Liver (tissue), 9 donors: ENCODE measurements around the gene KCNK2. TPM values are rescaled to one million over a fixed set of nuclear protein-coding genes. Genes with fewer than 3 reads are reported as not detected.

ENCODE experiments used
- DNase-seq: peaks from one replicate; pipeline ENCODE4 v3.0.0-alpha.2; 2017; ENCODE audit warnings: low spot score
- H3K27ac ChIP-seq, 2 donors: one replicate each; pipeline ENCODE4 v1.7.0; 2013; ENCODE audit warnings: inconsistent platforms in 2 of 2, low read length in 2 of 2, control low read depth in 1 of 2, low read depth in 1 of 2, mild to moderate bottlenecking in 1 of 2
- H3K27me3 ChIP-seq, 4 donors: one replicate each; pipeline versions ENCODE4 v1.6.1 to v1.7.0; 2013; ENCODE audit warnings: low read length in 3 of 4, inconsistent platforms in 1 of 4, mild to moderate bottlenecking in 1 of 4, moderate library complexity in 1 of 4; ENCODE audit not compliant: control insufficient read depth in 4 of 4, insufficient read depth in 4 of 4
- H3K36me3 ChIP-seq, 4 donors: one replicate each; pipeline versions ENCODE4 v1.6.1 to v1.7.0; 2013; ENCODE audit warnings: low read length in 3 of 4, mild to moderate bottlenecking in 3 of 4, low read depth in 1 of 4, moderate library complexity in 1 of 4; ENCODE audit not compliant: control insufficient read depth in 4 of 4, insufficient read depth in 3 of 4
- H3K4me1 ChIP-seq, 4 donors: one replicate each; pipeline versions ENCODE4 v1.6.1 to v1.7.0; 2013; ENCODE audit warnings: low read length in 3 of 4, mild to moderate bottlenecking in 3 of 4, moderate library complexity in 1 of 4; ENCODE audit not compliant: control insufficient read depth in 4 of 4, insufficient read depth in 4 of 4
- H3K4me3 ChIP-seq, 3 donors: one replicate each; pipeline versions ENCODE4 v1.6.1 to v1.7.0; 2013; ENCODE audit warnings: low read length in 3 of 3, control low read depth in 1 of 3, low read depth in 1 of 3, mild to moderate bottlenecking in 1 of 3
- H3K9ac ChIP-seq, 2 donors: one replicate each; pipeline ENCODE4 v1.7.0; 2013; ENCODE audit warnings: low read length in 2 of 2, mild to moderate bottlenecking in 2 of 2, moderate library complexity in 2 of 2, control low read depth in 1 of 2, low read depth in 1 of 2
- H3K9me3 ChIP-seq, 4 donors: one replicate each; pipeline versions ENCODE4 v1.6.1 to v1.7.0; 2013; ENCODE audit warnings: low read length in 3 of 4; ENCODE audit not compliant: control insufficient read depth in 4 of 4
- EGR1 ChIP-seq, 2 donors: IDR thresholded peaks; 2 replicates each; pipeline ENCODE4 v1.6.1; 2016 to 2018; ENCODE audit warnings: antibody characterized with exemption in 2 of 2, low read depth in 2 of 2
- FOXA1 ChIP-seq: IDR thresholded peaks from 2 replicates; pipeline ENCODE4 v1.6.1; 2016; ENCODE audit warnings: antibody characterized with exemption
- FOXA2 ChIP-seq: IDR thresholded peaks from 2 replicates; pipeline ENCODE4 v1.6.1; 2016; ENCODE audit warnings: antibody characterized with exemption
- GABPA ChIP-seq, 2 donors: IDR thresholded peaks in 1 of 2; conservative IDR thresholded peaks in 1 of 2; 2 replicates each; pipeline ENCODE4 v1.6.1; 2016; ENCODE audit warnings: antibody characterized with exemption in 2 of 2, mild to moderate bottlenecking in 1 of 2, moderate library complexity in 1 of 2
- HNF4A ChIP-seq, 2 donors: conservative IDR thresholded peaks; 2 replicates each; pipeline ENCODE4 v1.6.1; 2016; ENCODE audit warnings: antibody characterized with exemption in 2 of 2, mild to moderate bottlenecking in 2 of 2
- HNF4G ChIP-seq: IDR thresholded peaks from 2 replicates; pipeline ENCODE4 v1.6.1; 2016; ENCODE audit warnings: antibody characterized with exemption
- JUND ChIP-seq, 2 donors: IDR thresholded peaks; 2 replicates each; pipeline ENCODE4 v1.6.1; 2016; ENCODE audit warnings: antibody characterized with exemption in 2 of 2
- NR2F2 ChIP-seq: IDR thresholded peaks from 2 replicates; pipeline ENCODE4 v1.6.1; 2016; ENCODE audit warnings: antibody characterized with exemption
- RAD21 ChIP-seq, 2 donors: IDR thresholded peaks; 2 replicates each; pipeline ENCODE4 v1.6.1; 2016; ENCODE audit warnings: antibody characterized with exemption in 2 of 2, mild to moderate bottlenecking in 2 of 2
- RXRA ChIP-seq, 2 donors: IDR thresholded peaks; 2 replicates each; pipeline ENCODE4 v1.6.1; 2017 to 2018; ENCODE audit warnings: antibody characterized with exemption in 2 of 2, mild to moderate bottlenecking in 1 of 2
- YY1 ChIP-seq: IDR thresholded peaks from 2 replicates; pipeline ENCODE4 v1.6.1; 2016; ENCODE audit warnings: antibody characterized with exemption, mild to moderate bottlenecking
- WGBS: extraction: QIAGEN DNeasy Blood & Tissue Kit; methylation state at CpG from one replicate; pipeline ENCODE4 v1.1.7; 2013; 5-methylcytosine and 5-hydroxymethylcytosine counted together
- polyA plus RNA-seq, 2 donors: library from polyadenylated mRNA; stranded (reverse) in 1 of 2; unstranded in 1 of 2; fragments of 200-250 nt in 1 of 2; fragments of >200 nt in 1 of 2; fragmentation: Nextera tagmentation in 1 of 2; extraction: Ambion mirVana in 1 of 2; gene quantifications; one replicate each; pipeline versions ENCODE4 v1.2.1 to v1.2.3, GENCODE V29; 2013 to 2015
- total RNA-seq, 2 donors: library from RNA; depleted of rRNA; stranded (reverse); fragments of >200 nt; gene quantifications; one replicate each; pipeline ENCODE4 v1.2.3, GENCODE V29; 2014
- TF ChIP-seq, protein P1 (sequence below): IDR thresholded peaks from 2 replicates; pipeline ENCODE4 v1.6.1; 2016; ENCODE audit warnings: antibody characterized with exemption, mild to moderate bottlenecking
- TF ChIP-seq, protein P2 (sequence below): IDR thresholded peaks from 2 replicates; pipeline ENCODE4 v1.6.1; 2016; ENCODE audit warnings: antibody characterized with exemption
- TF ChIP-seq, protein P3 (sequence below): IDR thresholded peaks from 2 replicates; pipeline ENCODE4 v1.6.1; 2016; ENCODE audit warnings: antibody characterized with exemption
- TF ChIP-seq, protein P4 (sequence below): IDR thresholded peaks from 2 replicates; pipeline ENCODE4 v1.6.1; 2016; ENCODE audit warnings: antibody characterized with exemption
- TF ChIP-seq, protein P5 (sequence below): fragments of 150-350 bp; IDR thresholded peaks from 2 replicates; pipeline ENCODE4 v1.5.1; 2017; ENCODE audit warnings: improper control_type of control experiment, low read depth, low read length; ENCODE audit not compliant: missing input control
- donor health status: healthy.
- donor health status: healthy.
- donor health status: healthy.
- donor health status: healthy.
- donor health status: healthy.

KCNK2 gene
- total and polyA plus RNA-seq, 4 donors, result 0.01 to 0.08 TPM; not detected in 2

DNA sequence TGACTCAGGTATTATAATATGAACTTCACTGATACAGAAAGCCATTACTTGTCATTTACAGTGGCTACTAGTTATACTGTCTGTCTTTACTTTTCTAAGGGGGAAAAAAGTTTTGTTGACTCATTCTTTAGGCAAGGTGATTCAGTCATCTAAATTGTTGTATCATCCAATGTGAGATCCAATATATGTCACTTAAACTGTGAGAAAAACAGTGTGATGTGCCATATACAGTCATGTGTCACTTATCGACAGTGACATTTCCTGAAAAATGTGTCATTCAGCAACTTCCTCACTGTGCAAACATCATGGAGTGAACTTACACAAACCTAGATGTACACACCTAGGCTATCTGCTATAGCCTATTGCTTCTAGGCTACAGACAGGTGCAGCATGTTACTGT, 57.6 kb downstream of the KCNK2 start (continued):
- TF ChIP-seq, protein P1, sequence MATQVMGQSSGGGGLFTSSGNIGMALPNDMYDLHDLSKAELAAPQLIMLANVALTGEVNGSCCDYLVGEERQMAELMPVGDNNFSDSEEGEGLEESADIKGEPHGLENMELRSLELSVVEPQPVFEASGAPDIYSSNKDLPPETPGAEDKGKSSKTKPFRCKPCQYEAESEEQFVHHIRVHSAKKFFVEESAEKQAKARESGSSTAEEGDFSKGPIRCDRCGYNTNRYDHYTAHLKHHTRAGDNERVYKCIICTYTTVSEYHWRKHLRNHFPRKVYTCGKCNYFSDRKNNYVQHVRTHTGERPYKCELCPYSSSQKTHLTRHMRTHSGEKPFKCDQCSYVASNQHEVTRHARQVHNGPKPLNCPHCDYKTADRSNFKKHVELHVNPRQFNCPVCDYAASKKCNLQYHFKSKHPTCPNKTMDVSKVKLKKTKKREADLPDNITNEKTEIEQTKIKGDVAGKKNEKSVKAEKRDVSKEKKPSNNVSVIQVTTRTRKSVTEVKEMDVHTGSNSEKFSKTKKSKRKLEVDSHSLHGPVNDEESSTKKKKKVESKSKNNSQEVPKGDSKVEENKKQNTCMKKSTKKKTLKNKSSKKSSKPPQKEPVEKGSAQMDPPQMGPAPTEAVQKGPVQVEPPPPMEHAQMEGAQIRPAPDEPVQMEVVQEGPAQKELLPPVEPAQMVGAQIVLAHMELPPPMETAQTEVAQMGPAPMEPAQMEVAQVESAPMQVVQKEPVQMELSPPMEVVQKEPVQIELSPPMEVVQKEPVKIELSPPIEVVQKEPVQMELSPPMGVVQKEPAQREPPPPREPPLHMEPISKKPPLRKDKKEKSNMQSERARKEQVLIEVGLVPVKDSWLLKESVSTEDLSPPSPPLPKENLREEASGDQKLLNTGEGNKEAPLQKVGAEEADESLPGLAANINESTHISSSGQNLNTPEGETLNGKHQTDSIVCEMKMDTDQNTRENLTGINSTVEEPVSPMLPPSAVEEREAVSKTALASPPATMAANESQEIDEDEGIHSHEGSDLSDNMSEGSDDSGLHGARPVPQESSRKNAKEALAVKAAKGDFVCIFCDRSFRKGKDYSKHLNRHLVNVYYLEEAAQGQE, result no peak
- TF ChIP-seq RXRA (IDR thresholded peaks at IDR 0.05), result no peak
- no peak for TF ChIP-seq FOXA1
- TF ChIP-seq EGR1 (IDR thresholded peaks at IDR 0.05; ENCODE audit: low read depth in 2 of 2), result no peak

DNA sequence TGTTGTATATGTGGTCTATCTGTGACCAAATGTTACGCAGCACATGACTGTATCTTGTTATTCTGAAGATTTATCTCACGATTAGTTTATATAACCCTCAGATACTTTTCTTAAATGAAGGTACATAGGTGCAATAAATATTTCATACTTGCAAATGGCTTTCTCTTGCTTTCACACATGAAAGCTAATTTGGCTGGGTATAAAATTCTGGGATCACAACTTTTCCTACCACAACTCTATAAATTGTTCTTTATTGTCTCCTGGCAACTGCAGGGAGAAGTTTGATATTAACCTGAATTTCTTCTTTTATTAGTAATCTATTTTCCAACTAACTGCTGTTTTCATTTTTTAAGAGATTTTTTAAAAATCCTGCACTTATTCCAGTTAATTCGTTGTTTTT, 58.9 kb downstream of the KCNK2 start:
- TF ChIP-seq, protein P2, sequence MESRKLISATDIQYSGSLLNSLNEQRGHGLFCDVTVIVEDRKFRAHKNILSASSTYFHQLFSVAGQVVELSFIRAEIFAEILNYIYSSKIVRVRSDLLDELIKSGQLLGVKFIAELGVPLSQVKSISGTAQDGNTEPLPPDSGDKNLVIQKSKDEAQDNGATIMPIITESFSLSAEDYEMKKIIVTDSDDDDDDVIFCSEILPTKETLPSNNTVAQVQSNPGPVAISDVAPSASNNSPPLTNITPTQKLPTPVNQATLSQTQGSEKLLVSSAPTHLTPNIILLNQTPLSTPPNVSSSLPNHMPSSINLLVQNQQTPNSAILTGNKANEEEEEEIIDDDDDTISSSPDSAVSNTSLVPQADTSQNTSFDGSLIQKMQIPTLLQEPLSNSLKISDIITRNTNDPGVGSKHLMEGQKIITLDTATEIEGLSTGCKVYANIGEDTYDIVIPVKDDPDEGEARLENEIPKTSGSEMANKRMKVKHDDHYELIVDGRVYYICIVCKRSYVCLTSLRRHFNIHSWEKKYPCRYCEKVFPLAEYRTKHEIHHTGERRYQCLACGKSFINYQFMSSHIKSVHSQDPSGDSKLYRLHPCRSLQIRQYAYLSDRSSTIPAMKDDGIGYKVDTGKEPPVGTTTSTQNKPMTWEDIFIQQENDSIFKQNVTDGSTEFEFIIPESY, result no peak
- TF ChIP-seq EGR1 (IDR thresholded peaks at IDR 0.05; ENCODE audit: low read depth in 2 of 2) (no peak), RAD21 (IDR thresholded peaks at IDR 0.05) (no peak), FOXA1 (no peak), FOXA2 (no peak), YY1 (no peak), RXRA (IDR thresholded peaks at IDR 0.05) (no peak), HNF4G (no peak), HNF4A (conservative IDR thresholded peaks at IDR 0.05) (no peak)
- TF ChIP-seq, protein P3, sequence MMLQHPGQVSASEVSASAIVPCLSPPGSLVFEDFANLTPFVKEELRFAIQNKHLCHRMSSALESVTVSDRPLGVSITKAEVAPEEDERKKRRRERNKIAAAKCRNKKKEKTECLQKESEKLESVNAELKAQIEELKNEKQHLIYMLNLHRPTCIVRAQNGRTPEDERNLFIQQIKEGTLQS, result no peak
- TF ChIP-seq, protein P4, sequence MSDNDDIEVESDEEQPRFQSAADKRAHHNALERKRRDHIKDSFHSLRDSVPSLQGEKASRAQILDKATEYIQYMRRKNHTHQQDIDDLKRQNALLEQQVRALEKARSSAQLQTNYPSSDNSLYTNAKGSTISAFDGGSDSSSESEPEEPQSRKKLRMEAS, result no peak
- WGBS, result 78% methylated on average over 3 of the region's 3 CpGs
- no peaks in the 10 kb centered on the region for H3K27me3 ChIP-seq

DNA sequence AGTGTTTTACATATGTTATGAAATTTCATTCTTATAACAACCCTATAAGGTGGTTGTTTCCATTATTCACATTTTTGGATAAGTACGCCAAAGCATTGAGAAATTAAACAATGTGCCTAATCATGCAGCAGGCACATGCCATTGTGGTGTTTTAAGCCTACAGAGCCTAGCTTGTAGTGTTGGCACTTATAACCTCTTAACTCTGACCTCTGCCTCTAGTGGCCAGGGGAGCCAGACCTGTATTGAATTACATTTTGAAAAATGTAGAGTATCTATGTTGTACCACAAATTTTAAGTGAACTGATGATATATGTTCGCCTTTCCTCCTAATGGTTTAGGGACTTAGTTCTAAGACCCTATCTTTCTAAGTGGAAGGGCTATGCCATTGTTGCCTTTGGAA, 61.0 kb downstream of the KCNK2 start:
- H3K4me3 ChIP-seq, result no peak overlapping the region
- peaks cover 0 to 7% (median 2%) of the 10 kb centered on the region in 4 donors for H3K4me1 ChIP-seq
- DNase-seq, result no peak
- 88% methylated on average over 2 of the region's 2 CpGs for whole genome bisulfite sequencing
- no peaks in the 10 kb centered on the region for H3K27me3 ChIP-seq
- H3K9me3 ChIP-seq, result peaks cover 0 to 4% (median under 1%) of the 10 kb centered on the region in 4 donors
- H3K36me3 ChIP-seq, result no peaks in the 10 kb centered on the region
- no peak overlapping the region for H3K9ac ChIP-seq
- no peak overlapping the region for H3K27ac ChIP-seq
- TF ChIP-seq, protein P4, result no peak
- TF ChIP-seq NR2F2, result no peak
- no peak for TF ChIP-seq GABPA (IDR thresholded peaks at IDR 0.05 in 1 of 2, conservative IDR thresholded peaks at IDR 0.05 in 1 of 2)
- TF ChIP-seq, protein P1, result no peak
- TF ChIP-seq, protein P5, sequence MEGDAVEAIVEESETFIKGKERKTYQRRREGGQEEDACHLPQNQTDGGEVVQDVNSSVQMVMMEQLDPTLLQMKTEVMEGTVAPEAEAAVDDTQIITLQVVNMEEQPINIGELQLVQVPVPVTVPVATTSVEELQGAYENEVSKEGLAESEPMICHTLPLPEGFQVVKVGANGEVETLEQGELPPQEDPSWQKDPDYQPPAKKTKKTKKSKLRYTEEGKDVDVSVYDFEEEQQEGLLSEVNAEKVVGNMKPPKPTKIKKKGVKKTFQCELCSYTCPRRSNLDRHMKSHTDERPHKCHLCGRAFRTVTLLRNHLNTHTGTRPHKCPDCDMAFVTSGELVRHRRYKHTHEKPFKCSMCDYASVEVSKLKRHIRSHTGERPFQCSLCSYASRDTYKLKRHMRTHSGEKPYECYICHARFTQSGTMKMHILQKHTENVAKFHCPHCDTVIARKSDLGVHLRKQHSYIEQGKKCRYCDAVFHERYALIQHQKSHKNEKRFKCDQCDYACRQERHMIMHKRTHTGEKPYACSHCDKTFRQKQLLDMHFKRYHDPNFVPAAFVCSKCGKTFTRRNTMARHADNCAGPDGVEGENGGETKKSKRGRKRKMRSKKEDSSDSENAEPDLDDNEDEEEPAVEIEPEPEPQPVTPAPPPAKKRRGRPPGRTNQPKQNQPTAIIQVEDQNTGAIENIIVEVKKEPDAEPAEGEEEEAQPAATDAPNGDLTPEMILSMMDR, result no peak
- TF ChIP-seq JUND (IDR thresholded peaks at IDR 0.05), result no peak
- TF ChIP-seq, protein P2, result no peak

More for the DNA sequence above, 58.9 kb downstream of the KCNK2 start:
- no peak for DNase-seq
- Histone ChIP-seq H3K9ac (no peak overlapping the region), H3K4me3 (no peak overlapping the region), H3K4me1 (peaks cover 0 to 4% (median 2%) of the 10 kb centered on the region in 4 donors), H3K36me3 (no peaks in the 10 kb centered on the region), H3K27ac (no peak overlapping the region), H3K9me3 (peaks cover 0 to 4% (median under 1%) of the 10 kb centered on the region in 4 donors)
